ENCODE measurements around the gene STX16.

The STX16 gene

DNA sequence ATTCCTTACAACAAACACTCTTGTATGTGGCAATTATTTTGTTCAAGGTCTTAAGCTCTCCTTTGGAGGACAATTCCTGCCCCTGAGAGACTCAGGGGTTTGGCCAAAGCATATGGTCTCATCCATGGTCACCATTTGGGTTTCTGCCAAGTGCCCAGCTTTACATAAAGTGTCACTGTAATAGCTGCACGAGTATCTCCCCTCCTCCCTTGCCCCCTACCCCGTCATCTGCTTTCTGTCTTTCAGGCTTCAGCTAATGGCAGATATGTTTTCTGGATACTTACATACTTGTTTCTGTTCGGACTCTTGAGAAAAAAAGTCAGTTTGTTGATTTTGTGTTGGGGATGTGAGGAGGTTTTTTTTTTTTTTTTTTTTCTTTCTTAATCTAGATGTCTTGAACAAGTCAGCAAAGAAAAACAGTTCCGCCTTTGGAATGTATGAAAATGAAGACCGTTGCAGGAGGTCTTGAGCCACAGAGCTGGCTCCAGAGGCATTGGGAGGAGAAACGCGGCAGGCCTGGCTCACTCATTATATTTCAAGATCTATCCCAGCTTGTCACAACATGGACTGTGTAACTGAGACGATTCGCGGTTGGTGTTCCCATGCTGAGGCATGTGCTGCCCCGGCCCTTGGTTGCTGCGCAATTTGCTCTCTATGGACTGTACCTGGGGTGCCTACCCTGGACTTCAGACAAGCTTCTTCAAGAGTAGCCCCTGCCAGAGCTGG is 32.6 kb upstream of the STX16 start:
- DNase-seq (ENCODE audit: low read depth in 2 of 2): no peak

- no peak for DNase-seq (ENCODE audit: low read depth in 2 of 2)
These were observed 31.8 kb upstream of the STX16 start for GRCh38 chr20:58619077-58619863.

DNA sequence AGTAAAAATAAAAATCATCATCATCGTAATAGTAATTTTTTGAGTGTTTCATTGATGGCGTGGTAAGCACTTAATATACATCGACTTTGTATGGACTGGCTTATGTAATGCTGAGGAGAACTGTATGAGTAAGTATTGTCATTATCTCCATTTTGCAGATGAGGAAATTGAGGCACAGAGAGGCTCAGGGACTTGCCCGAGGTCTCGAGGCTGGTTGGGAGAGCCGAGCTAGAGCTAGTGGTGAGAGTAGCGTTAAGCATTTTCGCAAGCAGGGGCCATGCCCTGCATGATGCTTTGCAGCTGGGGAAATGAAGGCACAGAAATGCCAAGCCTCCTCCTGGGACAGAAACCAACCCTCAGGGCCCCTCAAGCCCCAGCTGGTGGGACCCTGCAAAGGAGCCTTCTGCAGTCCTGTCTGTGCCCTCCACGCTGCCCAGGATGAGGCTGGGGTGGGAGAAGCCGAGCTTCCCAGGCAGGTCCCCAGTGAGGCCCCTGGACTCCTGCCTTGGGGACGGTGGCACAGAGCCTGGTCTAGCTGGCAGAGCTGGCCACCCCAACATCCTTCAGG is 31.1 kb upstream of the STX16 start:
- DNase-seq (ENCODE audit: low read depth in 2 of 2): no peak

DNA sequence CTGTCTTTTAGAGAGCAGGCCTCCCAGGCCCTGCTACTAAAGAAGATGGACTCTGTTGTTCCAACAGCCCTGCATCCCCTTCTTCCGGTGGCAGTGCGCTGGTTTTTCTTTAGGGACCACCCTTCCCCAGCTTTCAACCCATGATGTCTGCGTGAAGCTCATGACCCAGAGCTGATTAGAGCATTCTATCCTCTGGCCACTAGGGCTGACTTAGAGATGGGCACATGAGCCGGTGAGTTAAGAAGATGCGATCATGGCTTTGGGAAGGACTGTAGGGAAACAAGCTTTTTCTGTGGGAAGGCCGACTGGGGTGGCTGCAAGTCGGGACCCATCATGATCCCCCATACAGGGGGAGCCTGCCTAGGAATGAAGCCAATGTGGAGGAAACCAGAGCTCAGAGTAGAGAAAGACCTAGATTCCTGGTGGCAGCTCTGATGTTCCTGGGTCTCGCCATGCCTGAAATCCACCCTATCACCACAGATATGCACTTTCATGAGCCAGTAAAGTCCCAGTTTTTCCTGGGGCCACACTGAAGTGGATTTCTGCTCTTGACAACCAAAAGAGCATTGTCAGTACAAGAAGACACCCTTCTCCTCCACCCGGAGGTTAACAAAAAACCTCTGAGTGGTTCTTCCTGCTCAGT is 29.1 kb upstream of the STX16 start:
- no peak for DNase-seq (ENCODE audit: low read depth in 2 of 2)

DNA sequence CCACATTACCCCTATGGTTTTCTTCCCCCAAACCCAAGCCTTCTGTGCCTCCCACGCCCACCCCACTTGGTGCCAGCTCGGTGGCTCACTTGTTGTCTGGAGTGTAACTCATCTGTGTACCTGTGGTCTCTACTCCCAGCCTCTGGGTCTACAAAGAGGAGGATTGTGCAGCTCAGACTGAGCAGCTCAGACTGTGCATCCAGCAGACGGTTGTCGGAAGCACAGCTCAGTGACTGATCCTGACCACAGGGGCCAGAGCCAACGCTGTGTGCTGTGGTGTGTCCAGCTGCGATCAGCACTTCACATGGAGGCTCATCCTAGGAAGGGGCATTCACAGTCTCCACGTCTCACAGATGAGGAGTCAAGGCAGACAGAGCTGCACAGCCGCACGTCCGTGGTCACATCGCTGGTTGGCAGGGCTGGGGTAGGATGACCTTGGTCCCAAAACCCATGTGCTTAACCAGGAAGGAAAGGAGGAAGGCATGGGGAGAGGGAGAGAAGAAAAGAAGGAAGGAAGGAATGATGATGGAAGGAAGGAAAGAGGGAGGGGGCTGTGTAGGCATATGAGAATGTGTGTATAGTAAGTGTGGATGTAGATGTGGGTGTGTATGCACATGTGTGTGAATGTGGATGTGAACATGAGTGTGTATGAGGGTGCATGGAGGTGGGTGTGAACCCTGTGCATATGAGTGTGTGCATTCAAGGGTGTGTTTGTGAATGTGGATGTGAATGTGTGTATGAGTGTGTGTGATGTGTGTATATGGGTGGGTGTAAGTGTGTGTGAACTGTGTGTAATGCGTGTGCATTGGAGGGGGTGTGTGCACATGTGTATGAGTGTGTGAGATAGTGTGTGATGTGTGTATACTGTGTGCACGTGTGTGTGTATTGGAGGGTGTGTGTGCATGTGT is 28.2 kb upstream of the STX16 start:
- no peak for DNase-seq (ENCODE audit: low read depth in 2 of 2)

- no peak for DNase-seq (ENCODE audit: low read depth in 2 of 2)
These were observed 27.3 kb upstream of the STX16 start for GRCh38 chr20:58623579-58624473.

GRCh38 chr20:58624687-58625086 is 26.4 kb upstream of the STX16 start:
- no peak for DNase-seq (ENCODE audit: low read depth in 2 of 2)

DNA sequence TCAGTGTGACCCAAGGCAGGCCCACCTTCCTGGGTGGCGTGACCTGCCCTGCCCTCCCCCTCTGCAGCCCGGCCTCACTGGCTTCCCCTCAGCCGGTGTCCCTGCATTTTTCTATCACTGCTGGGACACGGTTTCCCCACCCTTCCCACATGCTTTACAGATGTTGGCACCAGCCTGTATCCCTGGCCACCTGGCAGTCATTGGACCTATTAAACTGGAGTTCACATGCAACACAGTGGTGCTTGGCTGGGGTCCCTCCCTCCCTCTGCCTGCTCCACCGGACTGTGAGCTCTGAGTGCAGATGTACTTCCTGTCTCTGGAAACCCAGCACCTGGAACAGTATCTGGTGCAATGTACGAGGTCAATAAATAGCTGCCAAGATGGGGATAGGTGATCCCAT is 25.5 kb upstream of the STX16 start:
- DNase-seq (ENCODE audit: low read depth in 2 of 2): no peak

DNA sequence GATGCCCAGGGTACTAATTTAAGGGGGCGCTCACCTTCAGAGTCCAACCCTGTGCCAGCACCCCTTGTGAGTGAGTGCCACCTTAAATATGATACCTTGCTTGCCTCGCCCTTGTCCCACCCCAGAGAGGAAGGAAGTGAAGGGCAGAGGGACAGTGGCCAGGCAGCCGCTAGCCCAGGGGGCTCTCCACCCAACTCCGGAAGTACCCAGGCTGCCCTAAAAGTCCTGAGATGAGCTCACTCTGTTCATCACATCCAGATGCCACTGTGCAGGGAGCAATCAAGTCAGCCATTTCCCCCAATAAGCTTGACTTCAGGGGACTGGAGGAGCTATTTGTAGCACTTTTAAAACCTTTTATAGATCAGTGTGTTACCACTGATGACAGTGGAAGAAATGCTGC is 25.0 kb upstream of the STX16 start:
- DNase-seq (ENCODE audit: low read depth in 2 of 2): no peak

- no peak for DNase-seq (ENCODE audit: low read depth in 2 of 2)
These were observed 23.6 kb upstream of the STX16 start for GRCh38 chr20:58627212-58628072.

DNA sequence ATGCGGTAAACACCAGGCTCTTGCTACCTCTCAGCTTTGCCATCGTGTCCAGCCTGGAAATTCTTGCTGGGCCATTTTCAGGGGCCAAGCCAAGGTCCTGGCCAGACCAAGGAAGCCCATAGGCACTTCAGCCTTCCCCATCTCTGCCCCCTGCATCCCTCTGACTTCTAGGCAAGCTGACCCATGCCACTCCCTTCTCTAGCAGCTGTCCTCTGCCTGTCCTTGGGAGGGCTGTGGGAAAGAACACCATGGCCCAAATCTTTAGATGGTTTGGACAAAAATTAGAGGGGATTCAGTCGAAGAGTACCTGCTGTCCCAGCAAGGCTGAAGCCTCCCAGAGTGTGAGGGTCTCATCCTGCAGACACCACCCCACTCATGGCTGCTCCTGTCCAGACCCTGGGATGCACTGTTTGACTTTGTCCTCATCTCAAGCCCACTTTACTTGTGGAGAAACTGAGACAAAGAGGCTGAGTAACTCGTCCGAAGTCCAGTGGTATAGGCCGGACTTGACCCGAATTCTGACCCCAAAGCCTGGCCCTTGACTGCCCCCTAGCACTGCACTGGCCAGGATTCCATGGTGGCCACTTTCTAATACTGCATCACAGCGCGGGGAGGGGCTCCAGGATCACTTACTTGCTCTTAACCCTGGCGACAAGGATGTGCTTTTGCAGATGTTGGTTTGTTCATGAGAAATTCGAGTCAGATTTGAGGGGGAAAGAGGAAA is 22.4 kb upstream of the STX16 start:
- no peak for DNase-seq (ENCODE audit: low read depth in 2 of 2)

DNA sequence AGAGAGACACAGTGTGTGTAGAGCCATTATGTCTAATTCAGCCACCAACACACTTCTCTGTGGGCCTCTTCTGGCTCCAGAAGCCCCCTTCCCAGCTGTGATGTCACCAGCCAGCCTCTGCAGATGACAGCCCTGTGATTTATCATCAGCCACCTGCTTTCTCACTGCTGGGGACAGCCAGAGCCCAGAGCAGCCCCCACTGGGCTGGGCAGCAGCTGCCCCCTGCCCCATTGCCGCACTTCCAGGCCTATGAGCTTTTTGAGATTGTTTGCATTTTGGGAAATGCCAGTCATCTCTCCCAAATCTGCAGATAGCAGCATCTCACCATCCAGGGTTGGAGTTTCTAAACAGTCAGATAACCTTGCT is 21.9 kb upstream of the STX16 start:
- DNase-seq (ENCODE audit: low read depth in 2 of 2): no peak

- no peak for DNase-seq (ENCODE audit: low read depth in 2 of 2)
These were observed 21.0 kb upstream of the STX16 start for GRCh38 chr20:58630063-58630462.

DNA sequence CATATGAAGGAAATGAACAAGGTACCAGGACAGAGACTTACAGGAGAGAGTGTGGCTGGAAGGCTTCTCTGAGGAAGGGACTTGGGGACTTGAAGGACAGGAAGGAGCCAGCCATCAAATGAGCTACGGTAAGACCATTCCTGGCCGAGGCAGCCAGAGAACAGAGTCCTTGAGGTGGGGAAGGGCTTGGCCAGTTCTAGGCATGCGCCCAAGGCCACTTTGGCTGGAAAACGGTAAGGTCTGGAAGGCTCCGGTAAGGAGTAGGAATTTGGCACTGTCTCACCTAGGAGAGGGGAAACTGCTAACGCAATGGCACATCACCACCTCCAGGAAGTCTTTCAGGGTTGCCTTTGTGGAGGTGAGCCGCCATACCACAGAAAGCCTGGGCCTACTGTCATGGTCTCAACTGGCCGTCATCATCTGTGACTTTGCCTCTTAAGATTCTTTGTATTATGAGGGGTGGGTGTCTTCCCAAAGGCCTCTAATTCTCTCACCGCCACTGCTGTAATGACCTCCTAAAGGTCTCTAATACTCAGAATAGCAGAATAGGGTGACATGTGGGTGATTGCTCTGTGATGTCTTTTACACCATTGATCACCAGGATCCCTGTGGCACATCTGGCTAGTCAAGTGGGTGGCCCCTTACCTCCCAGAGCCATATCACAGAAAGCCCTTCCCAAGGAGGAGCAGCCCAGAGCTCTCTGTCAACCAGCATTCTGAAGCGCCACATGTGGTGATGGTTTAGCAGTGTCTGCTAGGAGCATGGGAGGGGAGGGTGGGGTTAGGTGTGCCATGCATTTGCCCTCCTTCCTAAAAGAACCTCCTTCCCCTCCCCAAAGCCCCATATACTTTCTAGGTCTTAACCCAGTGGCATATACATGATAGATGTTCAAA is 17.7 kb upstream of the STX16 start:
- DNase-seq (ENCODE audit: low read depth in 2 of 2): no peak

DNA sequence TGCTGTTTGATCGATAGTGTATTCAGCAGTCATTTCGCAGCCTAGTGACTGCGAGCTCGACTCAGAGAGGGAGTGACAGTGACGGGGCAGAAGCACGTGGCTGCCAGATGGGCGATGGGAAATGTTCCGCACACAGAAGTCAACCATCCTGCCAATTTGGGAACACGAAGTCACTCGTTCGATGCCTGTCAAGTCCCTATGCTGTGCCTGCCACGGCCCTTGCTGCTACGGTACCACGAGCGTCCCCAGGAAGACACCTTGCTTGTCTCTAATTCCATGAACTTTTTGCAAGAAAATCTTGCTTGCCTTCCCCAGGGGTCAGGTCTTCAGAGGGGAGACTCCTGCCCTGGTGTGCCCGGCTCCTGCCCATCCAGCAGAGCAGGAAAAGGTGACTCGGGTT is 17.0 kb upstream of the STX16 start:
- DNase-seq (ENCODE audit: low read depth in 2 of 2): no peak

- DNase-seq (ENCODE audit: low read depth in 2 of 2): no peak
These were observed 16.4 kb upstream of the STX16 start for GRCh38 chr20:58634521-58635278.

GRCh38 chr20:58635279-58635665 is 15.8 kb upstream of the STX16 start:
- no peak for DNase-seq (ENCODE audit: low read depth in 2 of 2)
